Upper lobe of left lung (tissue), 4 donors: ENCODE measurements around the gene ZBTB7B.

ENCODE experiments used
- EP300 ChIP-seq, 4 donors: sonication (generic); formaldehyde crosslinking; IDR thresholded peaks; one replicate each; pipeline ENCODE4 v1.5.1; 2017; ENCODE audit warnings: antibody characterized with exemption in 4 of 4, control low read depth in 2 of 4
- POLR2A ChIP-seq, 4 donors: fragments of 450-650 bp; IDR thresholded peaks; one replicate each; pipeline ENCODE4 v1.5.1; 2016 to 2017; ENCODE audit warnings: antibody characterized with exemption in 4 of 4, mild to moderate bottlenecking in 2 of 4
- TF ChIP-seq, protein P1 (sequence below), 6 experiments: fragments of 450-650 bp in 4 of 6; fragments of 200-600 bp in 2 of 6; sonication (generic) in 2 of 6; IDR thresholded peaks; one replicate each; pipeline ENCODE4 v1.5.1; 2016 to 2019; ENCODE audit warnings: antibody characterized with exemption in 6 of 6

DNA sequence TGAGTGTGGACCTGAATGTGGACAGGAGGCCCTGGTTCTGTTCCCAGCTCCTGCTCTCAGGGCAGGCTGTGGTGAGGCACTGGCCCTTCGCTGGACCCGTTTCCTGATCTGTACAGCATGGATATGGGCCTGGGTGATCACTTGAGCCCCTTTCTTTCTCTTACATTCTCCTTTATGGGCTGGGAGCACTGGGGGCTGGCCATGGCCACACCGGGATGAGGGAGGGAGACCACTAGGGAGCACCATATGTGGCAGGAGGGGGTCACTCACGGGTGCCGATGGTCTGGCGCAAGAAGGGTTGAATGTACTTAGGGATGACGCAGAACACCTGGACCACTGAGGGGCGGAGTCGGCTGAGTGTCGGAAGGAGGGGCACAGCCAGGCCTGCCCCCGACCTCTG, 28.3 kb downstream of the ZBTB7B start:
- TF ChIP-seq, protein P1, sequence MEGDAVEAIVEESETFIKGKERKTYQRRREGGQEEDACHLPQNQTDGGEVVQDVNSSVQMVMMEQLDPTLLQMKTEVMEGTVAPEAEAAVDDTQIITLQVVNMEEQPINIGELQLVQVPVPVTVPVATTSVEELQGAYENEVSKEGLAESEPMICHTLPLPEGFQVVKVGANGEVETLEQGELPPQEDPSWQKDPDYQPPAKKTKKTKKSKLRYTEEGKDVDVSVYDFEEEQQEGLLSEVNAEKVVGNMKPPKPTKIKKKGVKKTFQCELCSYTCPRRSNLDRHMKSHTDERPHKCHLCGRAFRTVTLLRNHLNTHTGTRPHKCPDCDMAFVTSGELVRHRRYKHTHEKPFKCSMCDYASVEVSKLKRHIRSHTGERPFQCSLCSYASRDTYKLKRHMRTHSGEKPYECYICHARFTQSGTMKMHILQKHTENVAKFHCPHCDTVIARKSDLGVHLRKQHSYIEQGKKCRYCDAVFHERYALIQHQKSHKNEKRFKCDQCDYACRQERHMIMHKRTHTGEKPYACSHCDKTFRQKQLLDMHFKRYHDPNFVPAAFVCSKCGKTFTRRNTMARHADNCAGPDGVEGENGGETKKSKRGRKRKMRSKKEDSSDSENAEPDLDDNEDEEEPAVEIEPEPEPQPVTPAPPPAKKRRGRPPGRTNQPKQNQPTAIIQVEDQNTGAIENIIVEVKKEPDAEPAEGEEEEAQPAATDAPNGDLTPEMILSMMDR (IDR thresholded peaks at IDR 0.05), result no peak
- TF ChIP-seq POLR2A (IDR thresholded peaks at IDR 0.05), result no peak
- no peak for TF ChIP-seq EP300 (IDR thresholded peaks at IDR 0.05)
